Cardiac fibroblast (primary cell): ENCODE measurements around the gene NARF.
A peak's percentile ranks its signal among the peaks of the same experiment; 100 is the strongest.
"Not testable (repeated sequence)": the region's sequence is repeated elsewhere in the genome, so short reads cannot be mapped to it uniquely, and the experiment has no call there.

Experiments used
- DNase-seq, 2 donors: peaks; one replicate each; pipeline versions ENCODE4 v3.0.0 to v3.0.0-alpha.2; 2010; ENCODE audit warnings: low read depth in 2 of 2
- H3K4me3 ChIP-seq, 2 donors: replicated peaks in 1 of 2; 1 replicate in 1 of 2; 2 replicates in 1 of 2; pipeline ENCODE4 v1.5.1; 2011; ENCODE audit warnings: low read depth in 2 of 2, low read length in 2 of 2, mild to moderate bottlenecking in 2 of 2, moderate library complexity in 1 of 2
- CTCF ChIP-seq: IDR thresholded peaks from one replicate; pipeline ENCODE4 v1.5.1; 2011; ENCODE audit warnings: low read depth, mild to moderate bottlenecking, low read length, inconsistent platforms

Gene NARF

GRCh38 chr17:82502207-82502606 lies 43.7 kb downstream of the NARF start:
- no peak for TF ChIP-seq CTCF
- DNase-seq, result peak; percentile 58 to 61
- H3K4me3 ChIP-seq, result no peak overlapping the region

GRCh38 chr17:82503094-82503727 lies 44.7 kb downstream of the NARF start:
- no peak for TF ChIP-seq CTCF
- H3K4me3 ChIP-seq, result no peak overlapping the region
- DNase-seq, result no peak

- DNase-seq, result no peak
- H3K4me3 ChIP-seq, result no peak overlapping the region
- TF ChIP-seq CTCF, result no peak
Measured at GRCh38 chr17:82503728-82504308, 45.3 kb downstream of the NARF start.

GRCh38 chr17:82505296-82505695 lies 46.8 kb downstream of the NARF start:
- DNase-seq, result no peak
- no peak overlapping the region for H3K4me3 ChIP-seq
- no peak for TF ChIP-seq CTCF

- H3K4me3 ChIP-seq, DNase-seq: not testable (repeated sequence)
Measured at GRCh38 chr17:82506402-82506801, 47.9 kb downstream of the NARF start.

- DNase-seq, result no peak
- no peak for TF ChIP-seq CTCF
- H3K4me3 ChIP-seq, result no peak overlapping the region
Measured at GRCh38 chr17:82507631-82508175, 49.2 kb downstream of the NARF start.

GRCh38 chr17:82511642-82512041 lies 53.1 kb downstream of the NARF start:
- not testable (repeated sequence) for DNase-seq, H3K4me3 ChIP-seq

GRCh38 chr17:82513864-82514263 lies 55.3 kb downstream of the NARF start:
- not testable (repeated sequence) for DNase-seq

More at GRCh38 chr17:82513864-82514263, 55.3 kb downstream of the NARF start:
- not testable (repeated sequence) for H3K4me3 ChIP-seq
